Fibroblast of villous mesenchyme (primary cell): ENCODE results near the gene TGFBR3. TPM values are rescaled to one million over a fixed set of nuclear protein-coding genes. Genes with fewer than 3 reads are reported as not detected.

Source experiments
- DNase-seq: peaks from one replicate; pipeline ENCODE4 v3.0.0-alpha.2; 2010; ENCODE audit warnings: low read depth
- H3K4me3 ChIP-seq: 2 replicates; pipeline ENCODE4 v1.5.1; 2011; ENCODE audit warnings: low read depth, mild to moderate bottlenecking, low read length
- CTCF ChIP-seq: IDR thresholded peaks from 2 replicates; pipeline ENCODE4 v1.5.1; 2012; ENCODE audit warnings: low read depth, mild to moderate bottlenecking, low read length; ENCODE audit not compliant: insufficient read depth
- total RNA-seq: library from RNA; depleted of rRNA; stranded (reverse); fragments of >200 nt; gene quantifications from 2 replicates; pipeline ENCODE4 v1.2.3, GENCODE V29; 2012

Gene TGFBR3
- total RNA-seq, 1 donor = 17.7 TPM

GRCh38 chr1:91851130-91852010 lies 34.6 kb downstream of the TGFBR3 start:
- TF ChIP-seq CTCF = no peak
- H3K4me3 ChIP-seq = peak overlapping the region; percentile 32
- DNase-seq = peak; percentile 92

- no peak overlapping the region for H3K4me3 ChIP-seq
- TF ChIP-seq CTCF = no peak
- no peak for DNase-seq
These were observed 35.2 kb downstream of the TGFBR3 start for GRCh38 chr1:91850708-91851107.

GRCh38 chr1:91847851-91848250 lies 38.1 kb downstream of the TGFBR3 start:
- no peak overlapping the region for H3K4me3 ChIP-seq
- no peak for DNase-seq
- TF ChIP-seq CTCF = no peak

- no peak for TF ChIP-seq CTCF
- DNase-seq = no peak
- H3K4me3 ChIP-seq = no peak overlapping the region
These were observed 39.3 kb downstream of the TGFBR3 start for GRCh38 chr1:91846639-91847013.

- H3K4me3 ChIP-seq = no peak overlapping the region
- DNase-seq = peak; percentile 80
- no peak for TF ChIP-seq CTCF
These were observed 39.8 kb downstream of the TGFBR3 start for GRCh38 chr1:91846007-91846638.

GRCh38 chr1:91844862-91845528 lies 41.0 kb downstream of the TGFBR3 start:
- TF ChIP-seq CTCF = no peak
- peak; percentile 98 for DNase-seq
- H3K4me3 ChIP-seq = no peak overlapping the region
